GM18873 (cell line): ENCODE measurements around the gene CHRNA1.

Experiments
- ATAC-seq: cut with Tn5 transposase; IDR thresholded peaks from one replicate; pipeline ENCODE4 v1.9.1; 2021; ENCODE audit warnings: mild to moderate bottlenecking, moderate library complexity, moderate number of reproducible peaks; ENCODE audit not compliant: unreplicated experiment, low FRiP score

Gene CHRNA1

GRCh38 chr2:174762464-174762863 lies 1.8 kb downstream of the CHRNA1 start:
- ATAC-seq, result no peak

GRCh38 chr2:174761837-174762236 lies 2.4 kb downstream of the CHRNA1 start:
- ATAC-seq, result no peak

GRCh38 chr2:174760845-174761473 lies 3.3 kb downstream of the CHRNA1 start:
- no peak for ATAC-seq

GRCh38 chr2:174759381-174760065 lies 4.7 kb downstream of the CHRNA1 start:
- ATAC-seq, result no peak

- ATAC-seq, result no peak
Measured at GRCh38 chr2:174756743-174757142, 7.5 kb downstream of the CHRNA1 start.

GRCh38 chr2:174753038-174753633 lies 11.1 kb downstream of the CHRNA1 start:
- peak; percentile 30 for ATAC-seq

- ATAC-seq, result peak; percentile 88
Measured at GRCh38 chr2:174752403-174753037, 11.8 kb downstream of the CHRNA1 start.

- peak; percentile 39 for ATAC-seq
Measured at GRCh38 chr2:174750923-174751441, 13.3 kb downstream of the CHRNA1 start.

- ATAC-seq, result no peak
Measured at GRCh38 chr2:174749793-174750192, 14.5 kb downstream of the CHRNA1 start.

- no peak for ATAC-seq
Measured at GRCh38 chr2:174748948-174749347, 15.3 kb downstream of the CHRNA1 start.

- no peak for ATAC-seq
Measured at GRCh38 chr2:174745142-174745541, 19.1 kb downstream of the CHRNA1 start.

- ATAC-seq, result no peak
Measured at GRCh38 chr2:174744111-174744510, 20.2 kb downstream of the CHRNA1 start.

GRCh38 chr2:174740721-174741120 lies 23.6 kb downstream of the CHRNA1 start:
- no peak for ATAC-seq

- ATAC-seq, result no peak
Measured at GRCh38 chr2:174738841-174739240, 25.4 kb downstream of the CHRNA1 start.

GRCh38 chr2:174731546-174731945 lies 32.7 kb downstream of the CHRNA1 start:
- ATAC-seq, result no peak

GRCh38 chr2:174730698-174731018 lies 33.6 kb downstream of the CHRNA1 start:
- no peak for ATAC-seq

- no peak for ATAC-seq
Measured at GRCh38 chr2:174729797-174730697, 34.2 kb downstream of the CHRNA1 start.

GRCh38 chr2:174728096-174728495 lies 36.2 kb downstream of the CHRNA1 start:
- no peak for ATAC-seq

GRCh38 chr2:174726212-174726611 lies 38.1 kb downstream of the CHRNA1 start:
- ATAC-seq, result no peak

- ATAC-seq, result no peak
Measured at GRCh38 chr2:174722942-174723592, 41.2 kb downstream of the CHRNA1 start.
